ENCODE results near the gene GPR37L1. TPM values are rescaled to one million over a fixed set of nuclear protein-coding genes. Genes with fewer than 3 reads are reported as not detected.

GPR37L1 gene
- total and polyA plus RNA-seq, 12 donors, result 0.03 to 0.20 (median 0.05) TPM; not detected in 7

DNA sequence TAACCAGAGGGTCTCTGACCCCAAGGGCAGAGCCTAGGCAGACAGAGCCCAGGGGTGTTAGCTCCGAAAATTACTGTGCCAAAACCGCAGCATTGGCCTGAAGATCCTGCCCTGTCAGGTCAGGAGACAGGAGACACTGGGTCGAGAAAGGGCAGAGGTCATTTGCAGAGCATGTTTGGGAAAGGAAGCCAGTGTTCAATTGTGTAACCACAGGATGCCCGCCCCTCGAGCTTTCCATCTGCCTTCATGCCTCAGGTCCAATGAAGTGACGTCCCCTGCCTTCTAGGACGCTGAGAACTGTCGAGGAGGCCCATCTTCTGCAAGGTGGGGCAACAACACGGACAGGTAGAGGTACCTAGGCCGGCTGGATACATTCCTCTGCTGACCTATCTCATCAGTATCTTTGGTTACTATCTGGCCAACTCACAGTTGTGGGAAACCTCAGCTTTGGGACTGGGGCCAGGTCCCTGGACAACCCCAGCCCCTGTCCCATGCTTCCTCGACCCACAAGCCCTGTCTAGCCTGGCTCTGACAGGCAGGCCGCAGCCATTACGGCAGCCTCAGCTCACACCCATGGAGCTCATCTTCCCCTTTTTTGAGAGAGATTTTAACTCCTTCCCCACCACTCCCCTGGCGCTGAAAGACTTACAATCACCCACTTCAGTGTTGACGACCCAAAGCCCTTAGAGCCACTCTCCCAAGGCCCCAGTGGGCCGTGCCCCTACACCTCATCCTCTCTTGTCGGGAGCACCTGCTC, 20.5 kb downstream of the GPR37L1 start:
- Histone ChIP-seq H3K9me3 (no peaks in the 10 kb centered on the region), H3K27me3 (no peaks in the 10 kb centered on the region), H3K4me1 (peaks cover 13 to 43% (median 28%) of the 10 kb centered on the region in 9 donors), H3K36me3 (peaks cover 0 to 22% (median 0%) of the 10 kb centered on the region in 9 donors), H3K4me3 (peak overlapping the region; percentile 80 to 99 (median 96)), H3K27ac (peak overlapping the region; percentile 87 to 98 (median 95))
- TF ChIP-seq, protein P1, sequence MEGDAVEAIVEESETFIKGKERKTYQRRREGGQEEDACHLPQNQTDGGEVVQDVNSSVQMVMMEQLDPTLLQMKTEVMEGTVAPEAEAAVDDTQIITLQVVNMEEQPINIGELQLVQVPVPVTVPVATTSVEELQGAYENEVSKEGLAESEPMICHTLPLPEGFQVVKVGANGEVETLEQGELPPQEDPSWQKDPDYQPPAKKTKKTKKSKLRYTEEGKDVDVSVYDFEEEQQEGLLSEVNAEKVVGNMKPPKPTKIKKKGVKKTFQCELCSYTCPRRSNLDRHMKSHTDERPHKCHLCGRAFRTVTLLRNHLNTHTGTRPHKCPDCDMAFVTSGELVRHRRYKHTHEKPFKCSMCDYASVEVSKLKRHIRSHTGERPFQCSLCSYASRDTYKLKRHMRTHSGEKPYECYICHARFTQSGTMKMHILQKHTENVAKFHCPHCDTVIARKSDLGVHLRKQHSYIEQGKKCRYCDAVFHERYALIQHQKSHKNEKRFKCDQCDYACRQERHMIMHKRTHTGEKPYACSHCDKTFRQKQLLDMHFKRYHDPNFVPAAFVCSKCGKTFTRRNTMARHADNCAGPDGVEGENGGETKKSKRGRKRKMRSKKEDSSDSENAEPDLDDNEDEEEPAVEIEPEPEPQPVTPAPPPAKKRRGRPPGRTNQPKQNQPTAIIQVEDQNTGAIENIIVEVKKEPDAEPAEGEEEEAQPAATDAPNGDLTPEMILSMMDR (IDR thresholded peaks at IDR 0.05), result no peak
- DNase-seq, result peak in 1 of 2 donors; percentile 32
- peak; percentile 29 to 62 (median 54) for ATAC-seq
- WGBS, 2 donors, result 12 to 19% methylated on average over 17 of the region's 17 CpGs
- intact Hi-C loops (cut with DNase I), result no loop called here

- intact Hi-C loops (cut with DNase I), result no loop called here
- WGBS, 2 donors, result 0% methylated on average over 51 to 58 of the region's 58 CpGs
- peak overlapping the region; percentile 80 to 99 (median 96) for H3K4me3 ChIP-seq
- H3K36me3 ChIP-seq, result peaks cover 0 to 19% (median 0%) of the 10 kb centered on the region in 9 donors
- DNase-seq (peak; percentile 43 to 54), ATAC-seq (peak; percentile 33 to 59 (median 50))
- peaks cover 13 to 43% (median 30%) of the 10 kb centered on the region in 9 donors for H3K4me1 ChIP-seq
- TF ChIP-seq, protein P1 (IDR thresholded peaks at IDR 0.05), result no peak
- no peaks in the 10 kb centered on the region for H3K9me3 ChIP-seq
- peak overlapping the region; percentile 87 to 98 (median 95) for H3K27ac ChIP-seq
- no peaks in the 10 kb centered on the region for H3K27me3 ChIP-seq
Observed at GRCh38 chr1:202143768-202144401, 21.2 kb downstream of the GPR37L1 start.

GRCh38 chr1:202144402-202145067, 21.8 kb downstream of the GPR37L1 start, which contains the start of gene ARL8A:
TSS of gene ARL8A (minus strand) at chr1:202144737. CDS start at chr1:202144572, 165 bp downstream.
- intact Hi-C loops (cut with DNase I), result no loop called here
- DNase-seq, result peak; percentile 72 to 80
- no peaks in the 10 kb centered on the region for H3K27me3 ChIP-seq
- peak within 1 kb of the TSS; percentile 80 to 99 (median 96) for H3K4me3 ChIP-seq
- 0 to 1% methylated on average over 58 to 82 of the region's 82 CpGs for WGBS, 2 donors
- peak within 1 kb of the TSS; percentile 87 to 98 (median 95) for H3K27ac ChIP-seq
- peak; percentile 68 to 90 (median 79) for ATAC-seq
- H3K4me1 ChIP-seq, result peaks cover 13 to 43% (median 30%) of the 10 kb centered on the region in 9 donors
- H3K36me3 ChIP-seq, result peaks cover 0 to 14% (median 0%) of the 10 kb centered on the region in 9 donors
- TF ChIP-seq, protein P1 (IDR thresholded peaks at IDR 0.05), result no peak
- H3K9me3 ChIP-seq, result no peaks in the 10 kb centered on the region
